DMS153 treated with DMSO at 0.1 percent for 48 hours (cell line): ENCODE measurements around the gene TTC21A.
"Not testable (repeated sequence)": the region's sequence is repeated elsewhere in the genome, so short reads cannot be mapped to it uniquely, and the experiment has no call there.

Experiments used
- DNase-seq: peaks from one replicate; lab custom pipeline; 2025; ENCODE audit not compliant: unreplicated experiment; lab: John Stamatoyannopoulos, UW

Gene TTC21A, protein sequence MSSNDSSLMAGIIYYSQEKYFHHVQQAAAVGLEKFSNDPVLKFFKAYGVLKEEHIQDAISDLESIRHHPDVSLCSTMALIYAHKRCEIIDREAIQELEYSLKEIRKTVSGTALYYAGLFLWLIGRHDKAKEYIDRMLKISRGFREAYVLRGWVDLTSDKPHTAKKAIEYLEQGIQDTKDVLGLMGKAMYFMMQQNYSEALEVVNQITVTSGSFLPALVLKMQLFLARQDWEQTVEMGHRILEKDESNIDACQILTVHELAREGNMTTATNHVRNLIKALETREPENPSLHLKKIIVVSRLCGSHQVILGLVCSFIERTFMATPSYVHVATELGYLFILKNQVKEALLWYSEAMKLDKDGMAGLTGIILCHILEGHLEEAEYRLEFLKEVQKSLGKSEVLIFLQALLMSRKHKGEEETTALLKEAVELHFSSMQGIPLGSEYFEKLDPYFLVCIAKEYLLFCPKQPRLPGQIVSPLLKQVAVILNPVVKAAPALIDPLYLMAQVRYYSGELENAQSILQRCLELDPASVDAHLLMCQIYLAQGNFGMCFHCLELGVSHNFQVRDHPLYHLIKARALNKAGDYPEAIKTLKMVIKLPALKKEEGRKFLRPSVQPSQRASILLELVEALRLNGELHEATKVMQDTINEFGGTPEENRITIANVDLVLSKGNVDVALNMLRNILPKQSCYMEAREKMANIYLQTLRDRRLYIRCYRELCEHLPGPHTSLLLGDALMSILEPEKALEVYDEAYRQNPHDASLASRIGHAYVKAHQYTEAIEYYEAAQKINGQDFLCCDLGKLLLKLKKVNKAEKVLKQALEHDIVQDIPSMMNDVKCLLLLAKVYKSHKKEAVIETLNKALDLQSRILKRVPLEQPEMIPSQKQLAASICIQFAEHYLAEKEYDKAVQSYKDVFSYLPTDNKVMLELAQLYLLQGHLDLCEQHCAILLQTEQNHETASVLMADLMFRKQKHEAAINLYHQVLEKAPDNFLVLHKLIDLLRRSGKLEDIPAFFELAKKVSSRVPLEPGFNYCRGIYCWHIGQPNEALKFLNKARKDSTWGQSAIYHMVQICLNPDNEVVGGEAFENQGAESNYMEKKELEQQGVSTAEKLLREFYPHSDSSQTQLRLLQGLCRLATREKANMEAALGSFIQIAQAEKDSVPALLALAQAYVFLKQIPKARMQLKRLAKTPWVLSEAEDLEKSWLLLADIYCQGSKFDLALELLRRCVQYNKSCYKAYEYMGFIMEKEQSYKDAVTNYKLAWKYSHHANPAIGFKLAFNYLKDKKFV (N-terminal part only)

GRCh38 chr3:39107388-39108199 is at the start of gene TTC21A, which contains the start of gene GORASP1:
TSS of gene TTC21A (plus strand) at chr3:39107680. CDS start at chr3:39107838, 158 bp downstream.
TSS of gene GORASP1 (minus strand) at chr3:39107627. CDS start at chr3:39107541, 86 bp downstream.
- peak; percentile 4 for DNase-seq

DNA sequence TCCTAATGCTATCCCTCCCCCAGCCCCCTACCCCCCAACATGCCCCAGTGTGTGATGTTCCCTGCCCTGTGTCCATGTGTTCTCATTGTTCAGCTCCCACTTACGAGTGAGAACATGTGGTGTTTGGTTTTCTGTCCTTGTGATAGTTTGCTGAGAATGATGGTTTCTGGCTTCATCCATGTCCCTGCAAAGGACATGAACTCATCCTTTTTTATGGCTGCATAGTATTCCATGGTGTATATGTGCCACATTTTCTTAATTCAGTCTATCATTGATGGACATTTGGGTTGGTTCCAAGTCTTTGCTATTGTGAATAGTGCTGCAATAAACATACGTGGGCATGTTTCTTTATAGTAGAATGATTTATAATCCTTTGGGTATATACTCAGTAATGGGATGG is 46.3 kb upstream of the TTC21A start:
- DNase-seq: not testable (repeated sequence)

DNA sequence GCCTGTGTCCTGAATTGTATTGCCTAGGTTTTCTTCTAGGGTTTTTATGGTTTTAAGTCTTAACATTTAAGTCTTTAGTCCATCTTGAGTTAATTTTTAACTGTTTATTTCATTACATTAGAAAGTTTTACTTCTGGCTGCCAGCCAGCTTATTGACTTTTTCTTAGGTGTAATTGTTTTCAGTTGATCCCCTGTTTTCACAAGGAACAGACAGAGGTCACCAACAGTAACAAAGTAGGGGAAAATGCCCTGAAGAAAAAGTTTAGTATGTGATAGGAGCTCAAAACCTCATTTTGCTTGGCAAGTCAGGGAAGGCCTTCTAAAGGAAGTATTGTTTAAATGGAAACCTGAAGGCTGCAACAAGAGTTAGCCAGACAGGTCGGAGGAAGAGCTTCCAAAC is 45.3 kb upstream of the TTC21A start:
- DNase-seq: no peak

DNA sequence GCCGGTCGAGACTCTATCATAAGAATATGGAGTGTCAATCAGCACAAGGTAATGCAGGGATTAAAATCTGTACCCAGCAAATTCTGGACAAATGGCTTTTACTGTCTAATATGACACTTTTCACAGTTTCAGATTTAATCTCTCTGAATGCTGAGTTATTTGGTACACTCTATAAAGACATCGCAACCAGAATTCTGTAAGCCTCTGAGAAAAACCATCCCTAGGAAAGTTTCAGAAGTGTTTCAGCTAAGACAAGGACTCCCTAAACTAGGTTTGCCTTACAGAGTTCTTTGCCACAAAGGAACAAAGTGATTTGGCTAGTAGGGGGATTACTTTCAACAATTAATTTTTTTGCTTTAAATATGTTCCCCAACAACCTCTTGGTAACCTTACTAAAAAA is 44.3 kb upstream of the TTC21A start:
- no peak for DNase-seq

DNA sequence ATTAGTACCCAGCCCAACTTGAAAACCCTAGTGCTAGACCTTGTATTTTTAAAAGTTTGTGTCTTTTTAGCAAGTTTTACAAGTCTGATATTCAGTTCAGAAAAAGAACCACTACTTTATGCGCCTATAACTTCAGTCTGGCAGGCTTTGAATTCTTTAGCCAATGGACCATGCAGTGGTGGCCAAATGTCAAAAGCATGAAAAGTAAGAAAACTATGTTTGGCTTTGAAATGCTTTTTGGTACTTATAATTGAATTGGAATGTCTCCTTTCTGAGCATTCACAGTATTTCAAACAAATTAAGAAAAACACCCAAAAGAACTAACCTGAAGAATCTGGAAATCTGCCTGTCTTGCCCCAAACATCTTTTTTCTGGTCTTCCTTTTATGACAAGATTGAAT is 42.8 kb upstream of the TTC21A start:
- DNase-seq: no peak

- DNase-seq: no peak
Measured at GRCh38 chr3:39065197-39065596, 42.3 kb upstream of the TTC21A start.

DNA sequence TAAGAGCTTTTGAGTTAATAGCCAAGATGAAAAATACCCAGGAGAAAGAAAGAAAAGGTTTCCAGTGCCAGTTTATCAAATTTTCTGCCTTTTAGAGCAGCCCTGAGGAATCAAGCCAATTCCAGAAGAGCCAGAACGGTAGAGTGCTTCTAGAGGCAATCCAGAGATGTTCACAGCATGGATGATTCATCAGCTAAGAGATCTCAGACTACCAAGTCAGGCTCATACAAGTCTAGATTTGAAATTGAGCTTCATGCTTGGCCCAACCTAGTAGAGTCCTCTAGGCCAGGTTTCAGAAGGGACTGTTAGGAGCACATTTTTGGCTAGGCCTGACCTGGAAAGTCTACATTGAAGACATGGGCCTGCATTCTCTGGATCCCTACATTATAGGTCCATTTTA is 40.2 kb upstream of the TTC21A start:
- no peak for DNase-seq

- DNase-seq: no peak
Measured at GRCh38 chr3:39068556-39068955, 38.9 kb upstream of the TTC21A start.

DNA sequence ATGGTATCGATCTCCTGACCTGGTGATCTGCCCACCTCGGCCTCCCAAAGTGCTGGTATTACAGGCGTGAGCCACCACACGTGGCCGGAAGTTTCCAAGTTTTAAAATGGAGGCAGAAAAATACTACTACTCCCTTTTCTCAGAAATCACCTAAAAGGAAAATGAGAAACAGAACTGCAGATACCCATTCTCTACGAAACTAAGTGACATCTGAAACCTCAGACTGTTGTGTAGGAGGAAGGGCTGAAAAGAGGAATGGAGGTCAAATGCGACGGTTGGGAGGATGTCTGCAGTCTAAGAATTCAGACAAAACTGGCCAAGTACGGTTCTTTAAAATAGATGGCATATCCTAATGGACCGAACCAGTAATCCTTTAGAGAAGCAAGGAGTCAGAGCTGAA is 31.6 kb upstream of the TTC21A start:
- DNase-seq: no peak

GRCh38 chr3:39079530-39079929 is 27.9 kb upstream of the TTC21A start:
- no peak for DNase-seq

DNA sequence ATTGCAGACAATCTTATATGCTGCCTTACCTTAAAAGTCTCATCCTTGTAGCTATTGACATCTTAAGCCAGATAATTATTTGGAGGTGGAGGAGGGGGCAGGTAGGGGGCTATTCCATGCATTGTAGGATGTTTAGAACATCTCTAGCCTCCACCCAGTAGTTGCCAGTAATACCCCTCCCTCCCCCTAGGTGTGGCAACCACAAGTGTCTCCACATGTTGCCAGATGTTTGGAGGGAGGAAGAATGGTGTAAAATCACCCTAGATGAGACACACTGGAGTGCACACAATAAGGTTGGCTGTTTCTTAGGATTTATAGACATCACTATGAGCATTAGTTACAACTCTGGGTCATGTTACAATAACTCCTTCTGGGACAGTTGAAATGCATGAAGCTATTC is 27.5 kb upstream of the TTC21A start:
- no peak for DNase-seq

DNA sequence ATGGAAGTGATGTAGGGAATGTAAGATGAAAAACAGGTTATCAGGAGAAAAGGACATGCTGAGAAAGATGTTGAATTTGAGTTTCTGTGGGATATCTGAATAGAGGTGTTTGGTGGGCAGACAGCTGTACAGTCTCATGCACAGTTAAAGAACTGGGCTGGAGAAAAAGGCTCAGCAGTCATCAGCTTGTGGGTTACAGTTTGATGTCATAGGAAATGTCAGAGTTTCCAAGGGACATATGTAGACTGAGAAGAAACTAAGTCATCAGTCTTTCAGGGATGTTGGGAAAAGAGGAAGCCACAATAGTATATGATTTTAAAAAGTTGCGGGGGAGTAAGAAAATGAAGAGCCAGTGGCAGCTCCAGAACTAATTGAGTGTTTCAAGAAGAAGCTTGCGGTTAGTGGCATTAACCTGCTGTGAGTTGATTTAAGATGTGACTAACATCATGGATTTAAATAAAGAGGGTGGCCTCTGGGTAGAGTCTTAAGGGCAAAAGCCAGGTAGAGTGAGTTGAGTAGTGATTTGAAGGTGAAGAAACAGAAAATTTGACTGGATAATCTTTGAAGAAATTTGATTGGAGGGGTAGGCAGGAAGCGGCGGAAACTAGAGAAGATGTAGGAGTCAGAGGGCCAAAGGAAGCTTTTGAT is 24.7 kb upstream of the TTC21A start:
- no peak for DNase-seq

DNA sequence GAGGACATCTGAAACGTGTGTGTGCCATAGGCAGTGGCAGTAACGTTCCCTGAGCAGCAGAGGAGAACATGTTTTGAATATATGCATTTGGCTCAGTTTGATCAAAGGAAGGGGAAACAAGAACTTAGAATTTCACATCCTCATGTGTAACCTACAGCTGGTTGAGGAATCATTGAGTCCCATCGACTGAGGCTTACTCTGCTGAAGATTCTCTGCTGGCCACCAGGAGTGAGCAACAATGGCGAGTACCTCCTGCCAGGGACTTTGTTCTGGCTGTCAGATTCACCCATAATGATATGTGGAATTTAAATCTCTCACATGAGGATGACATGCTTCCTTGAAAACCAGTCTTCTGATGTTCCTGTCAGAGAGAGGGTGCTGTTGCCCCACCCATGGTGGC is 21.3 kb upstream of the TTC21A start:
- DNase-seq: no peak

DNA sequence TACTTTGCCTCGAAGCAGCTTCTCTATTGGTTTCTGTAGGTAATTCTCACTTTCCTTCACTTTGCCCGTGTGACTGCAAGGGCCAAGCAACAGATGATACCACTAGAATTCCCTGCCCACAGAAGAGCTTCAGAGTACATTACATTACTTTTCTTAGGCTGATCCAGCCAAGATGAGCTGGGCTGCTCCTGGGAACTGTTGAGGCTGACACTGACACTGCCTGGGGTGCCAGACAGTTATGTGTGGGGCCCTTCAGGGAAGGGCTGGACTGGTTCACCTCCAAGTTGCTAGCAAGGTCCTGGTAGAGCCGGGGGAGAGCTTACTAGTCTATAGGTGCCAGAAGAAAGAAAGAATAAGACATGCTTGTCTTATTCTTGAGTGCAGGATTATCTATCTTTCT is 19.0 kb upstream of the TTC21A start:
- no peak for DNase-seq

DNA sequence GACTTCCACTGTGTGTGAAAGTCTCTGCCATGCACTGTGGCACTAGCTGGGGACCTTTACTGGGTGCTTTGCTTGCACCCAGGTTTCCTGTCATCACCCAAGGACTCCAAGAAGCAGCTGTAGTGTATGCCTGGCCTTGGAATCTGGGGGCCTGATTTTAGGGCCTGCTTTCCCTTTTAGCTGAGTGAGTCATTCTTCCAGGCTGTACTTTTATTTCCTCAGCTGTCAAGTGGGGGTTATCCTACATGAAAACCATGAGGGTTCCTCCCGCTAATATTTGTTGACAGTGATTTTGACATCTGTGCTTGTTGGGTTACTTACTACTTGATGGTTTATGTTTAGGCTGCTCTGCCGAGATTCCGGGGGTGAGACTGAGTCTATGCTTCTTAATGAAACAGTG is 18.6 kb upstream of the TTC21A start:
- no peak for DNase-seq

- DNase-seq: no peak
Measured at GRCh38 chr3:39090922-39091321, 16.6 kb upstream of the TTC21A start.

- no peak for DNase-seq
Measured at GRCh38 chr3:39094851-39095677, 12.4 kb upstream of the TTC21A start.

- DNase-seq: no peak
Measured at GRCh38 chr3:39095778-39096177, 11.7 kb upstream of the TTC21A start.

- no peak for DNase-seq
Measured at GRCh38 chr3:39096775-39097174, 10.7 kb upstream of the TTC21A start.
